NB4 (cell line): ENCODE measurements around the gene MATN3.

Experiments
- DNase-seq: peaks from one replicate; pipeline ENCODE4 v3.0.0; 2010; ENCODE audit warnings: low read depth
- H3K4me3 ChIP-seq: one replicate; pipeline ENCODE4 v1.5.1; 2011; ENCODE audit warnings: mild to moderate bottlenecking, low read depth, low read length, moderate library complexity
- CTCF ChIP-seq: IDR thresholded peaks from one replicate; pipeline ENCODE4 v1.5.1; 2012; ENCODE audit warnings: low read depth, low read length
- MAX ChIP-seq: IDR thresholded peaks from 2 replicates; pipeline ENCODE4 v1.6.1; 2011; ENCODE audit warnings: low read depth, low read length
- MYC ChIP-seq: IDR thresholded peaks from 2 replicates; pipeline ENCODE4 v1.6.1; 2011; ENCODE audit warnings: low read depth, low read length
- POLR2A ChIP-seq: IDR thresholded peaks from 2 replicates; pipeline ENCODE4 v1.6.1; 2011; ENCODE audit warnings: mild to moderate bottlenecking; ENCODE audit not compliant: insufficient read length; ENCODE audit errors: extremely low read depth

MATN3 gene

DNA sequence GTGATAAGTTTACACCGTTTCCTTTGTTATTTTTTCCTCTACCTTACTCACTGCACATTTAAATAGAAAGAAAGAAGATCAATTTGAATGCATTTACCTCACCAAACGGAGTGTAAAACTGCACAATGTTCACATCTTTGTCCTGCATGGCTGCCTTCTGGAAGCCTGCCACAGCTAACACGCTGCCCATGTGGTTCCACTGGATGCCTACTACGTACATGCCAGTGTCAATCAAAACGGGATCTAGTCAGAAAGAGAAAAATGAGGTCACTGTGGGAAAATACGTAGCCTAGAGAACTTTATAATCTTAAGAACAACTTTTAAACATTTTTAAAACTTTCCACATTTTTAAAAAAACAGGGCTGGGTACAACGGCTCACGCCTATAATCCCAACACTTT, 39.0 kb downstream of the MATN3 start:
- H3K4me3 ChIP-seq, result no peak overlapping the region
- DNase-seq, result no peak
- no peak for TF ChIP-seq CTCF
- no peak for TF ChIP-seq POLR2A
- TF ChIP-seq MAX, result no peak
- no peak for TF ChIP-seq MYC

DNA sequence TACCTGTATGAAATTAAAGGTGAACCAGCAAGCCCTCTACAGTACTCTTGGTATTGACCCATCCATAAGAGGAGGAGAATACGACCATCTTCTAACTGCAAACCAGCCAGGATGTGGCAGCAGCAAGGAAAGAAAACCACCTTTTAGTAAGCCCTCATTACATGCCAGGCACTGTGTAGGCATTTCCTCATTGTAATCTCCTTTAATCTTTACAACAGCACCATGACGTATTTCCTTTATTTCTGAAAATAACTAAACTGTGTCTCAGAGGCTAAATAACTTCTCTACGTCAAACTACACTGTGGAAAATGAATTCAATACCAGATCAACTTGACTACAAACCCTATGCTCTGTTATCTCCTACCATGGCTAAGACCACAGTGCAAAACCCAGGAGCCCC, 40.8 kb downstream of the MATN3 start:
- DNase-seq, result no peak
- no peak overlapping the region for H3K4me3 ChIP-seq
- TF ChIP-seq POLR2A (no peak), MAX (no peak), MYC (no peak), CTCF (no peak)

DNA sequence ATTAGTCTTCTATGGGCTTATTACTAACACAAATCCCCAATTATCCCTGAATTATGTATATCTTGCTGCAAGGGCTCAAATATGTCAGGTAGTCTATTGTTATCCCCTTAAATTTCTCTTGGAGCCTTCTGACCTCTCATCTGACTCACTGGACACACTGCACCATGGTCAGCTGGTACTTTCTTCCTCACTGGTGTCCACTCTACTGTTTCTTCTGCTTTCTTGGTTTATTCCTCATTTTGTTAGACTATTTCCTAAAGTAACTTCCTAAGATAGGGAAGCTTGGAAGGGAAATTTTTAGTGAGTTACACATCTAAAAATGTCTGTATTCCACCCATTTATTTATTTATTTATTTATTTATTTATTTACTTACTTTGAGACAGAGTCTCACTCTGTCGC, 49.1 kb downstream of the MATN3 start:
- DNase-seq, result no peak
- no peak overlapping the region for H3K4me3 ChIP-seq
- TF ChIP-seq CTCF (no peak), POLR2A (no peak), MAX (no peak)

GRCh38 chr2:19955544-19956422, 56.7 kb downstream of the MATN3 start:
- peak; percentile 74 for DNase-seq
- H3K4me3 ChIP-seq, result no peak overlapping the region
- no peak for TF ChIP-seq MYC
- no peak for TF ChIP-seq MAX
- no peak for TF ChIP-seq POLR2A
- peak; percentile 71 for TF ChIP-seq CTCF

GRCh38 chr2:19949071-19949470, 63.4 kb downstream of the MATN3 start:
- no peak for DNase-seq
- no peak overlapping the region for H3K4me3 ChIP-seq
- TF ChIP-seq MAX, result no peak
- no peak for TF ChIP-seq CTCF
- TF ChIP-seq POLR2A, result no peak
